ENCODE measurements around the gene ARHGAP25.

The ARHGAP25 gene
- total RNA-seq: 228 to 246 reads per million in 2 donors

GRCh38 chr2:68734688-68735525 is at the start of gene ARHGAP25:
TSS of gene ARHGAP25 (plus strand) at chr2:68734811. CDS start at chr2:68735200, 389 bp downstream.
- no peak for DNase-seq

- no peak for DNase-seq
Measured at GRCh38 chr2:68686178-68686577, 48.4 kb upstream of the ARHGAP25 start.

- no peak for DNase-seq
Measured at GRCh38 chr2:68687018-68687417, 47.6 kb upstream of the ARHGAP25 start.

- DNase-seq: no peak
Measured at GRCh38 chr2:68689553-68690537, 44.8 kb upstream of the ARHGAP25 start.

- DNase-seq: no peak
Measured at GRCh38 chr2:68690851-68691250, 43.8 kb upstream of the ARHGAP25 start.

GRCh38 chr2:68692511-68692910 is 42.1 kb upstream of the ARHGAP25 start:
- DNase-seq: no peak

- DNase-seq: no peak
Measured at GRCh38 chr2:68693951-68694350, 40.7 kb upstream of the ARHGAP25 start.

GRCh38 chr2:68695971-68696370 is 38.6 kb upstream of the ARHGAP25 start:
- no peak for DNase-seq

- no peak for DNase-seq
Measured at GRCh38 chr2:68696554-68696953, 38.1 kb upstream of the ARHGAP25 start.

GRCh38 chr2:68698567-68699377 is 35.8 kb upstream of the ARHGAP25 start:
- DNase-seq: no peak

- no peak for DNase-seq
Measured at GRCh38 chr2:68700560-68700959, 34.1 kb upstream of the ARHGAP25 start.

GRCh38 chr2:68706637-68707036 is 28.0 kb upstream of the ARHGAP25 start:
- no peak for DNase-seq

GRCh38 chr2:68708629-68709028 is 26.0 kb upstream of the ARHGAP25 start:
- no peak for DNase-seq

GRCh38 chr2:68709421-68709911 is 25.1 kb upstream of the ARHGAP25 start:
- DNase-seq: no peak

GRCh38 chr2:68710336-68710735 is 24.3 kb upstream of the ARHGAP25 start:
- DNase-seq: no peak

- no peak for DNase-seq
Measured at GRCh38 chr2:68710756-68711155, 23.9 kb upstream of the ARHGAP25 start.

GRCh38 chr2:68714866-68715265 is 19.7 kb upstream of the ARHGAP25 start:
- no peak for DNase-seq

GRCh38 chr2:68715353-68716041 is 19.1 kb upstream of the ARHGAP25 start:
- no peak for DNase-seq

GRCh38 chr2:68716604-68717304 is 17.9 kb upstream of the ARHGAP25 start:
- no peak for DNase-seq

GRCh38 chr2:68717305-68717661 is 17.3 kb upstream of the ARHGAP25 start:
- no peak for DNase-seq

- no peak for DNase-seq
Measured at GRCh38 chr2:68719912-68720311, 14.7 kb upstream of the ARHGAP25 start.

Data from activated gamma-delta T cell (primary cell).